ENCODE results near the gene SP100.
"Not testable (repeated sequence)": the region's sequence is repeated elsewhere in the genome, so short reads cannot be mapped to it uniquely, and the experiment has no call there.

SP100 gene

GRCh38 chr2:230471074-230471473 is 55.1 kb downstream of the SP100 start:
- no peak for DNase-seq

GRCh38 chr2:230472621-230473018 is 56.6 kb downstream of the SP100 start:
- no peak for DNase-seq

DNA sequence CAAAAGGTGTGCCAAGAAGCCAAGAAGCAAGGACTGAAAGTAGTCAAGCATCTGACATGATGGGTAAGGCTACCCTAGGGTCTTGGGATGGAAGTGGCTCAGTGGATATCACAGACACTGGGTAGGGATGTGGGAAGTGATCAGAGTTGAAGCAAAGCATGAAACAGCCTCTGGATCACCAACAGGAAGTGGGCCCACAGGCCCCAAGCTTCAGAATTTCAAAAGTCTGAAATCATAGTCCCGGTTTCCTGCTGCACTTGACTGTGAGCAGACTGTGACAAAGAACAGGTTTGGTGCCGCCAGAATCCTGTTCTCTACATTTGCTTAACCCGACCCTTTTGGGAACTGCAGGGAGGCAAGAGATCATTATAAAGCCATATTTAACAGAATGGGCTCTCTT is 57.4 kb downstream of the SP100 start:
- DNase-seq, result no peak

GRCh38 chr2:230475143-230475542 is 59.1 kb downstream of the SP100 start:
- no peak for DNase-seq

DNA sequence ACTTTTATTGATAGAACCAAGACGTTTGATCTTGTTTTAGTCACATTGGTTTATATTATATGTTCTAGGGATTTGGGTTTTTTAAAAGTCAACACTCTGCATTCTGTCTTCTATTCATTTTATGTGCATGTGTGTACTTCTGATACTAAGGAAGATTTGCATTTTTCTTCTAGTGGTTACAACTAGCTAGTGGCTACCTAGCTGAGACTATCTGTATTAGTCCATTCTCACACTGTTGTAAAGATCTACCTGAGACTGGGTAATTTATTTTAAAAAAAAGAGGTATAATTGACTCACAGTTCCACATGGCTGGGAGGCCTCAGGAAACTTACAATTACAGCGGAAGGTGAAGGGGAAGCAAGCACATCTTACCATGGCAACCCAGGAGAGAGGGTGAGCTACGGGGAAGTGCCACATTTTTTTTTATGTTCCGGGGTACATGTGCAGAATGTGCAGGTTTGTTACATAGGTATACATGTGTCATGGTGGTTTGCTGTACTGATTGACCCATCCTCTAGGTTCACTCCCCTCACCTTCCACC is 69.9 kb downstream of the SP100 start:
- DNase-seq, result no peak

DNA sequence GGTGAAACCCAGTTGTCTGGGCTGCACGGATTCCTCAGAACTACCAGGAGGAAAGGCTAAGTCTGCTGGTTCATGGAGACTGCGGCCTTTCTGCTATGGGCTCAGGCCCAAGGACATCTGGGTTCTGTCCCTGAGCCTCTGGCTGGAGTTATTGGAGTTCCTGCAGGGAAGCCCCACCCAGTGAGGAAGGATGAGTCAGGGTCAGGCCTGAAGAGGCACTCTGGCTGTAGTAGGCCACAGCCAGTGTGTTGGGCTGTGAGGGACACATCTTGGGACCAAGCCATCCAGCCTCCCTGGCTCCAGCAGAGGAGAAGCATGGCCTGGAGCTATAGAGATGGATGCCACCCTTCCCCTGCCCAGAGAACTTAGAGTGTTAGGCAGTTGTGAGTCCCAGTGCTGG is 75.2 kb downstream of the SP100 start:
- not testable (repeated sequence) for DNase-seq

- no peak for DNase-seq
Observed at GRCh38 chr2:230492107-230492506, 76.1 kb downstream of the SP100 start.

GRCh38 chr2:230494980-230495379 is 79.0 kb downstream of the SP100 start:
- no peak for DNase-seq

GRCh38 chr2:230496891-230497290 is 80.9 kb downstream of the SP100 start:
- no peak for DNase-seq

DNA sequence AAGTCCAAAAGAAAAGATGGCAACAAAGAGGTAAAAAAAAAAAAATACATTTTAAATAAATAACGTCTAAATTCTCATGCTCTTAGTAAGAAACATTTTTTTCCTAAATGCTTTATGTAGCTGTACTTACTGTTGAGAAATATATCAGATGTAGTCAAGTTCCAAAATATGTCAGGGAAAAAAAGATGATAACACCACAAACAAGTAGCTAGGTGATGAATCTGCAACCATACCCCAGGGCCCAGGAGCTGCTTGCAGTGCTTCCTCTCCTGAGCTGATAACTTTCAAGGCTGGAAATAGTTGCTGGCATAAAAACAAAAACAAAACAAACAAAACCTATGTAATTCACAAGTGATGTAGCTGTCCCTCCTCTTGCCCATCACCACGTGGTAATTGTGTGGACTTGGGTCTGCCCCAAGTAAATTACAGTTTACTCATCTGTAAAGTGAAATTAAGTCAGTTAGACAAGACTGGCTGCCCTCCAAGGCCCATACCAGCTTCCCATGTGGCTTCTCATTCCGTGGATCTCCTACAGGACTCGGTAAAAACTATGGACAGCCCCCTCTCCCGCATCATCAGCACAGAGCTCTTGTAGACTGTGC is 82.6 kb downstream of the SP100 start:
- DNase-seq, result no peak

GRCh38 chr2:230502593-230502992 is 86.6 kb downstream of the SP100 start:
- no peak for DNase-seq

DNA sequence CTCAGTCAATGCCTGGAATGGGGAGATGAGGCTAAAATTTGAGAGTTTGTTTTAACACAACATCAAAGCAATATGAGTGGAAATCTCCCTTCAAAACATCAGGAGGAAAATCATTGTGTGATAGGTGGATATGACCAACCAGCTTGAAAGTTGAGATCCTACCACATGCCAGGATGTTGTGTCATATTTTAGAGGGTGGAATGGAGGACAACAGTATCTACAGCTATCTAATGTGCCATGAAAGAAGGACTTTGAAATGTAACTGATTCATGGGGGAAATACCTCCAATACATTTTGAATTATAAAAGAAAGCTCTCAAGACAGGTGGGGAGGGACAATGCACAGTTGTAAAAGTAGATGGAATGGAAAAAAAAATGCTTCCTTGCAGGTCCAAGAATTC is 87.8 kb downstream of the SP100 start:
- DNase-seq, result no peak

- no peak for DNase-seq
Observed at GRCh38 chr2:230505162-230505561, 89.2 kb downstream of the SP100 start.

GRCh38 chr2:230512955-230513748 is 97.2 kb downstream of the SP100 start:
- DNase-seq, result no peak

GRCh38 chr2:230520061-230520874 is 104.3 kb downstream of the SP100 start:
- DNase-seq, result no peak

- no peak for DNase-seq
Observed at GRCh38 chr2:230520875-230521155, 104.8 kb downstream of the SP100 start.

DNA sequence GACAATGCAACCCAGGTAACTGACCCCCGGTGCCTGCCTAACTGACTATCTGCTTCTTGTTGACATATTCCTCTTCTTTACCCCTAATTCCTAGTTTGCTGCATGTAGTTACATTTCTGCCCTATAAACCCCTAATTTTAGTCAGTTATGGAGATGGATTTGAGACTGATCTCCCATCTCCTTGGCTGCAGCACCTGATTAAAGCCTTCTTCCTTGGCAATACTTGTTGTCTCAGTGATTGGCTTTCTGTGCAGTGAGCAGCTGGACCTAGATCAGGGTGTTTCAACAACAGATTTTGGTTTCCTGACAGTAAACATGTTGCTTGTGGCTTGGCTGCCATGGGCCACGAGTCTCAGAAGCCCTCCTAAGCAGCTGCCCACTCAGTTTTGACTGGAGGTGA is 105.4 kb downstream of the SP100 start:
- DNase-seq, result no peak

GRCh38 chr2:230525682-230526081 is 109.7 kb downstream of the SP100 start:
- no peak for DNase-seq

GRCh38 chr2:230537531-230537976 is 121.6 kb downstream of the SP100 start:
- no peak for DNase-seq

DNA sequence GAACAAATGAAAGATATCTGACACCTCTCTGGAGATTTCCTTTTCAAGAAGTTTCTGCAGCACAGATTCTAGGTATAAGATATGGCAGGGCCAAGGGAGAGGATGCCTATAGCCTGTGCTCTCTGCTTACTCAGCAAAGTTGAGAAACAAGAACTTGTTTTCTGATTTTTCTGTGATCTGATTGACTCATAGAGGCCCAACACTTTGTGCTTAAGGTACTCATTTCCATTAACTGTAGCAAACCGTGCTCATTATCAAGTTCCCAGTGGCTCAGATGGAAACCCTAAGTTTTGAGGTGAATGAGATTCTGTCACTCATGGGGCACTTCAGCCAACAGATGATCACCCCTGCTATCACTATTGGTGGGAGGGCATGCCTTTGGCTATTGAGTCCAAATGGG is 124.3 kb downstream of the SP100 start:
- DNase-seq, result no peak

DNA sequence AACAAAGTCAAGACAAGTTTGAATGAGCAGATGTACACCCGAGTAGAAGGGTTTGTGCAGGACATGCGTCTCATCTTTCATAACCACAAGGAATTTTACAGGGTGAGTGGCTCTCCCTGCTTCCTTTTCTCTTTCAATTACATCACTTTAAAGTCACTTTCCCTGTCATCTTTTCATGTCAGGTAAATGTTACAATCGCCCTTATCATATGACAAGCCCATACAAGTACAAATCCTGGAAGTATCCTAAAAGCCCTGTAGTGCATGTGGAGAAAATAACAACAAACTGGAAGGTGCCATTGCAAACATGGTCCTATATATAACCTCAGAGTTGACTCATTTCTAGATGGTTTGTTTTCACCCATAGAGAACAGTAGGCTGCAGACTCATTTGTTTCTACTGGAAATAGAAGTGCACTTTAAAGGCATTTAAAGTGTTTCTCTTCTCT is 126.0 kb downstream of the SP100 start:
- no peak for DNase-seq

DNA sequence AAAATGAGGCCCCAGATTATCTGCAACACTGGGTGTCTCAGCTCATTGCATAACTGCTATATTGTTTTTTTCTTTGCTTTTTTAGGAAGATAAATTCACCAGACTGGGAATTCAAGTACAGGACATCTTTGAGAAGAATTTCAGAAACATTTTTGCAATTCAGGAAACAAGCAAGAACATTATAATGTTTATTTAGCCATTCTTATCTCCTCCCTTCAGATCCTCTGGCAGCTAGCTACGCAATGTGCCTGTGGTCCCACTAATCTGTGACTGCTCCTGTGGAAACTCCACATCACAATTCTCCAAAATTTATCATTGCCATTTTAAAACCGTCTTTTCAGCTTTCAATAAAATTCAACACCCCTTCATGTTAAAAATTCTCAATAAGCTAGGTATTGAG is 126.8 kb downstream of the SP100 start:
- DNase-seq, result no peak

DNA sequence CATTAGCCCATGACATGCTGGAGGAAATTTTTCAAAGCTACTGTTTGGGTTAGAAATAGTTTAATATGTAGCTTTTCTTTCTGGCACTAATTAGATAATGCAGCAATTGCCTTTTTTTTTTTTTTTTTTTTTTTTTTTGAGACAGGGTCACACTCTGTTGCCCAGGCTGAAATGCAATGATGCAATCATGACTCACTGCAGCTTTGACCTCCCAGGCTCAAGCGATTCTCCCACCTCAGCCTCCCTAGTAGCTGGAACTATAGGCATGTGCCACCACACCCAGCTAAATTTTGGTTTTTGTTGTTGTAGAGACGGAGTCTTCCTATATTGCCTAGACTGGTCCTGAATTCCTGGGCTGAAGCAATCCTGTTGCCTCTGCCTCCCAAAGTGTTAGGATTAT is 136.2 kb downstream of the SP100 start:
- DNase-seq, result no peak

DNA sequence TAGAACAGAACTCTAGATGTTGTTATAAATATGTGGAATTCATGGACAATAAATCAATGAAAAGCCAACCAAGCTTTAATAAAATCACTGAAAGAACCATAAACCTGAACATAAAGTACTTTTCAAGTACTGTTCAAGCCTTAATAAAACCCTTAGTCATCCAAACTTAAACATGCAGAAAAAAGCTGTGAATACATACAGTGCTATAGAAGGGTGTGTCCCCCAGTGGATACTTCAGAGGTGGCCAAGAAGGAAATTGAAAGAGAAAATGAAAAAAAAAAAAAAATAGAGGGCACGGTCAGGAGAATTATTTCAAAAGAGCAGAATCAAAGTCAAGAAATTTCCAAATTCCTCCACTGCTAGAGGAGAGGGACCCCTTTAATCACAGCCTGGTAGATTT is 141.1 kb downstream of the SP100 start:
- no peak for DNase-seq

Measured in NCI-H82 (cell line).